NCI-H526 (cell line): ENCODE measurements around the gene TLE4.
A peak's percentile ranks its signal among the peaks of the same experiment; 100 is the strongest.

Experiments used
- DNase-seq, 2 experiments: peaks; one replicate each; lab custom pipeline; 2025; lab: John Stamatoyannopoulos, UW

The TLE4 gene

GRCh38 chr9:79663878-79664277 is 92.1 kb downstream of the TLE4 start:
- no peak for DNase-seq

GRCh38 chr9:79664375-79664831 is 92.6 kb downstream of the TLE4 start:
- DNase-seq = no peak

- peak; percentile 61 to 69 for DNase-seq
Observed at GRCh38 chr9:79665369-79665768, 93.6 kb downstream of the TLE4 start.

DNA sequence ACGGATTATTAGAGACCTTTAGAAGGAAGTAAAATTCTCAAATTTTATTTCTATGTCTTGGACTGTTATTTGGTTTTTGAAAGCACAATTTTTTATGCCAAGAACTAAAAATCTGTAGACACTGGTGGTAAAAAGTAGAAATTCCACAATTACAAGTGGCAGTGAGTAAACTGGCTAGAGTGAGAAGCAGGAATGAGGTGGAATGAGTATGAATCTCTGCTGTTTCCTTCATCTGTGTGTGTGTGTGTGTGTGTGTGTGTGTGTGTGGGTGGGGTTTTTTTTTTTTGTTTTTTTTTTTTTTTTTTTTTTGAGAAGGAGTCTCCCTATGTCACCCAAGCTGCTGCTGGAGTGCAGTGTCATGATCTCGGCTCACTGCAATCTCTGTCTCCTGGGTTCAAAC is 94.2 kb downstream of the TLE4 start:
- DNase-seq = no peak

DNA sequence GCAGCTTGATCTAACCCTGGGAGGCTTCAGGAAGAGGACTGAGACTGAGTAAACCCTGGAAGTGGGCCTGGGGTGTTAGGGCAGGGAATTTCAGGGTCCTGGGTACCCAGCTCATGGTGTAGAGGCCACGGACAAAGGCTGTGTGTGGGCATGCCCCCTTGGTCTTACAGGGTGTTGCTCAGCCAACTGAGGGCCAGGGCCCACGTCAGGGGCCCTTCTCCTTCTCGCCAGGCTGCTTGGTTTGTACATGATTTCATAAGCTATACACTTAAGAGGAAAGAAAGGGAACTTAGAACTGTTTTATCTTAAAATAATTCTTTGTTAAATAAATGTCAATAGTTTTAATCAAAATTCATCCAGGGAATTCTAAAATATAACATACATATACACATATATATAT is 95.4 kb downstream of the TLE4 start:
- DNase-seq = no peak

DNA sequence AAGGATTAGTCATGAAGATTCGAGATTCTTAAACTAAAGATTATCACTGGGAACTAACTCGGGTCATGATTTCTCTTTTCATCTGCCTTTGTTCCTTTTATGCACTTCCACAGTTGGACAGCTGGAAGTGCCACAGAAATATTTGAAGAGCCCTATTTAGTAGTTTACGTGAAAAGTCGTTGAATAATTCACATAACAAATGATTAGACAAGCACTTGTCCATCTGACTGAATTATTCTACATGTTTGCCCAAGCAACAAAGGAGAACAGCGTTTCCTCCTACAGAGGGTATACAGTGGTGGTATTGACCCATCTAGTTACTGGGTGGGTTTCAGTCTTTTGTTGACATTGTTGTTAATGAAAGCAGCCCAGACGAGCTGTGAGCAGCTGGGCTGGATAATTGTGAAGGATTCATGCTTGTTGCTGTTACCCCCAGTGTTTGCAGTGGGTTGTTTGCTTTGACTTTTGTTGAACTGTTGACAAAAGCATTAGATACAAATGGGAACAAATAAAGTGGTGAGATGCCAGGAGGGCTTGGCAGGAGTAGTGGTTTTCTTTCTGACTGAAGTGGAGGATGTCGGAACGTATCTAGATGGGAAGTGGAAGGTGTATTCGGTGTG is 96.2 kb downstream of the TLE4 start:
- DNase-seq = peak; percentile 64 to 77

- peak in 1 of 2 experiments; percentile 44 for DNase-seq
Observed at GRCh38 chr9:79668956-79669355, 97.2 kb downstream of the TLE4 start.

GRCh38 chr9:79670269-79670961 is 98.7 kb downstream of the TLE4 start:
- DNase-seq = no peak

GRCh38 chr9:79671558-79671957 is 99.8 kb downstream of the TLE4 start:
- DNase-seq = no peak

GRCh38 chr9:79672236-79672635 is 100.5 kb downstream of the TLE4 start:
- DNase-seq = no peak

DNA sequence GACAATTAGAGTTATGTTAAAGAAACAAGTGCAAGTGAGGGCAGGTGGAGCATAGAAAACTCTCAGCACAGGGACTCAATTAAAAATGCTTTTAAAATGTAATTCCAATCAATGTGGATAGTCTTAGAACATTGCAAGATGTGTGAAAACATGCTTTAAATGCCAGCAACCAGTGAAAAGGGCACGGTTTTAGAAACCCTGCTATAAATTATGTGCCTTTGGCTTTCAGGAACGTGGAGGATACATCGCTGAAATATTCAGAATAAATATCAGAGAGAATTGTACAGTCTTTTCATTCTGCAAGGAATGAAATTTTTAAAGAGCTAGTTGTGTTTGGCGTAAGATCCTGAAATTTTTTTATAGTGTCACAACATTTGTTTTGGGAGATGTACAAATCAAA is 101.1 kb downstream of the TLE4 start:
- DNase-seq = no peak

- DNase-seq = no peak
Observed at GRCh38 chr9:79673614-79674013, 101.8 kb downstream of the TLE4 start.

DNA sequence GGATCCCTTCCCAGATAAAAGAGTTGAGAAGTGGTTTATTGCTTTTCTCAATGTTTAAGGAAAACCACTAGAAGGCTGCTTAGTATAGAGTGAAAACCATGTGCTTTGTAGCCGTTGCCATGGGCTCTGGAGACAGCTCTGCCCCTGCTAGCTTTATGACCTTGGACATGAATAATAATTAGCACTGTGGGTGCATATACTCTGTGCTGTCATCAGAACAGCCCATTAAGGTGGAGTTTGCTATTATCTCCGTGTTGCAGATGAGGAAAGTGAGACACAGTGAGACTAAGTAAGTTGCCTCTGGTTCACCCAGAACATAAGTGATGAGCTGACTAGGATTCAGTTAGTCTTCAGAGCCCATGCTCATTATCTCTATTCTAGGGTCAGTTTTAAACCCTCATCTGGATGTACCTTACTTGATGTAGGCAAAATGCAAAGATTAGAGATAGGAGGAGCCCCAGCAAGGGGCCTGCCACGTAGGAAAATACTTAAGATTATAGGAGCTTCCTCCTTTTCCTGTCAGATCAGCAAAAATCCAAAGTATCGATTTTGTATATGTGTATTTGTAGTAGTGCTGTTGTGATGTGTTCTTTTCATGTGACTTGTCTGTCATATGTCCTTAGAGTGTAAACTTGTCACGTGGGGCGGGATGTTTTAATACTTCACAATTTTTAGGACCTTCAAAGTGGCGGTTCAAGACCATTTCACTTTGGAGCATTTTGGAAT is 102.5 kb downstream of the TLE4 start:
- peak; percentile 10 to 29 for DNase-seq

DNA sequence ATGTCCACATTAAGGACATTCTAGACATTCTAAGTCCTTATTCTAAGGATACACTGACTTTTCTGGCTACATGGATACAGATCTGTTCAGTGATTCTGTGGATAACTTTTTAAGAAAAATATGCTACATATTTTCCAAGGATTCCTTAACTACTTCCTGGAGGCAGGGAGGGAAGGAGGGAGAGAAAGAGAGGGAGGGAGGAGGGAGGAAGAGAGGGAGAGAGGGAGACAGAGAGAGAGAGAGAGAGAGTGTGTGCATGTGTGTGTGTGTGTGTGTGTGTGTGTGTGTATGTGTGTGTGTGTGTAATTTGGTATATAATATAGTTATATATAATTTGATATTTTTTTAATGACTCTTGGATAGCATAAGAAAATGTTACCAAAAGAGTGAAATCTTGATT is 109.8 kb downstream of the TLE4 start:
- no peak for DNase-seq

DNA sequence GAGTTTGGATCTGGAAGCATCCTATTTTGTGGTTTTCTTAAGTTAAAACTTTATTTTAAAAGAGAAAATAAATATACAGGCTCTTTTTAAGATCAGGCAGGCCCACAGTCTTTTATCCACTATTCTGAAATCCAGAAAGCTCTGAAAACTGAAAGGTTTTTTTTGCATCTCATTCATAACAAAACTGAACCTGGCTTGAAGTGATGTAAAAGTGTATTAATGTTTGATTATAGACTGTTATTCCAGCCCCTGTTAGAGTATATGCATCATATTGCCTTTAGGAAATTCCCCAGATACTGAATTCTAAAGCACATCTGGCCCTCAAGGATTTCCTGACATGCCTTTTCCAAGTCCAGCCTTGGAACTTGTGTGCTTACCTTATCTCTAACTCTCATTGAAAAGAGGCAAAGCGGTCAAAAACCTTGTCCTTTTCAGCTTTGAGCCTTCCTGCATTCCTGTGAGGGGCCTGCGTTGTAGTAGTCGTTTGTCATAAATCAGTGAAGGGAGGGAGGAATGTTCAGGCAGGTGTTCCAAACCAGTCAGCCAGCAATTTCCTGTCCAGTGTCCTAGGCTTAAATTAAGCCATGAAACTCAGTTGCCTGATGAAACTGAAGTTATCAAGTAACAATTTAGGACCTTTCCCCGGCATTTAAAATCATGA is 110.4 kb downstream of the TLE4 start:
- no peak for DNase-seq

GRCh38 chr9:79684059-79684458 is 112.3 kb downstream of the TLE4 start:
- DNase-seq = no peak

DNA sequence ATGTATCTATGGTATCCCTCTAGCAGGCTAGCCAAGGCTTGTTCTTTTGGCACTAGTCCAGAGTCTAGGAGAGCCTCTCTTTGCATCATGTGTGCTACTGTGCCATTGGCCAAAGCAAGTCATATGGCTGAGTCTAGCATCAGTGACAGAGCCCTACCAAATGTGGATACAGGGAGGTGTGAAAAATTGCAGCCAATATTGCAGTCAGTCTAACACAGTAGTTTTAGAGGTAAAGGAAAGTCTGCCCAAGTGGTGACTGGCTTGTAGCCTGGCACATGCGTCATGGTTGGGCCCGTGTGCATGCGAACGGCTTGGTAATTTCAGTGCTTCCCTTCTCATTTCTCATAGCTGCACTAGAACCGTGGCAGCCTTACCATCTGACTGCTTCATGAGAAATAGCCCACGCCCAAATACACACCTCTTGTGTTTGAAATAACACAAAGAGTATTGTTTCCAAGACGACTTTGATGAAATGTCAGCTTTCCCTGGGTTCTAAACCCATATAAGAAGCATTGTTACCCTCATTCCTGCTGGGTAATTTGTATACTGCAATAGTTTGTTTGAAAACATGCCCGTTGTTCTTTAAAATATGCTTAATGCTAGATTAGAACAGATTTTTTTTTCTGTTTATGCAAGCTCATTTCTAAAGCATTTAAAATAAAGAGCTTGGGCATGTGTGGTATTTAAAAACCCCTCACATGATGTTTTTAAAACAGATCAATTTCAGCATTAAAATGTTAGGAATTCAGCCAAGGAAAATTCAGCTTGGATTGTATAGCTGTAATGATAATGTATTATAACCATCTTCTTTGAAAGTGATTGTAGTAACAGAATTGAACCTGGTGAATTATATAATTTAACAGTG is 113.2 kb downstream of the TLE4 start:
- DNase-seq = no peak

GRCh38 chr9:79685577-79685976 is 113.8 kb downstream of the TLE4 start:
- DNase-seq = no peak

- no peak for DNase-seq
Observed at GRCh38 chr9:79686381-79687130, 114.8 kb downstream of the TLE4 start.

DNA sequence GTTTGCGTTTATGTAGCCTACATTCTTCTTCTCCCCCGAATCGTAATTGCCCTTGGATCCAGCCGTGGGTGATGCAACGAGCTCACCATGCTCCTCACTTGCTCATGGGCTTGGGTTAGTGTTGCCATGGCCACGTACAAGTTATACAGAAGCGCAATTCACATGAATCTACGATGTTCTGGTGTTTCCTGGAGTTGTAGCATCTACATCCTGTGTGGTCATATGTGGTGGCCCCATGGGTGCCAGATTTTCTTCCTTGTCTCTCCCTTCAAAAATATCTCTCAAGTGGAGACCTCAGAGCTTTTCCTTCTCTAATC is 115.3 kb downstream of the TLE4 start:
- DNase-seq = no peak

GRCh38 chr9:79688363-79688762 is 116.6 kb downstream of the TLE4 start:
- no peak for DNase-seq
